Activated CD4-positive, alpha-beta T cell treated with anti-CD3 and anti-CD28 coated beads, Interleukin-2, amount 50 U/mL, for 1 hour (primary cell): ENCODE data around the gene MYLK.
"Not testable (repeated sequence)": the region's sequence is repeated elsewhere in the genome, so short reads cannot be mapped to it uniquely, and the experiment has no call there.

Source experiments
- DNase-seq: peaks from one replicate; pipeline ENCODE4 v3.0.0-alpha.2; 2020

The MYLK gene

DNA sequence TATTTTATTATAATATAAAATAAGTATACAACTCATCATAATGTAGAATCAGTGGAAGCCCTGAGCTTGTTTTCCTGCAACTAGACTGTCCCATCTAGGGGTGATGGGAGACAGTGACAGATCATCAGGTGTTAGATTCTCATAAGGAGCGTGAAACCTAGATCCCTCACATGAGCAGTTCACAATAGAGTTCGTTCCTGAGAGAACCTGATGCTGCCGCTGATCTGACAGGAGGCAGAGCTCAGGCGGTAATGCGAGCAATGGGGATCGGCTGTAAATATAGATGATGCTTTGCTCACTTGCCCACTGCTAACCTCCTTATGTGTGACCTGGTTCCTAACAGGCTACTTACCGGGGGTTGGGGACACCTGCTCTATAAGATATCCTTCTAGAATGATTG lies 272.5 kb downstream of the MYLK start:
- not testable (repeated sequence) for DNase-seq

DNA sequence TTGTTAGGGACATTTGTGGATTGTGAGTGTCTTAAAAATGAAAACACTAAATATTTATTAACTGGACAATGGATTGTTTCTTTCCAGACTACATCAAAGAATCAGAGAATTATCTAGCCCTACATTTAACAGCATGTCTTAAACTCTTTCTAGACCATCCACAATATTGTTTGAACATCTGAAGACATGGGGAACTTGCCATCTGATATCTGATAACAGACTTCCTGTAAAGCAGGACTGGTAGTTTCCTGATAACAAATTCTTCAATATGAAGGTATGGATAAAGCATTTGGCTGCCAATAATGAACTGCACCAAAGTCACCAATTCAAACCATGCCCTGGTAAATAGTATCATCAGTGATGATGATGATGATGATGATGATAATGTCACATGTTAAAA lies 273.1 kb downstream of the MYLK start:
- no peak for DNase-seq

- DNase-seq, result no peak
Observed at GRCh38 chr3:123610331-123610730, 273.8 kb downstream of the MYLK start.

- no peak for DNase-seq
Observed at GRCh38 chr3:123609063-123609462, 275.1 kb downstream of the MYLK start.

DNA sequence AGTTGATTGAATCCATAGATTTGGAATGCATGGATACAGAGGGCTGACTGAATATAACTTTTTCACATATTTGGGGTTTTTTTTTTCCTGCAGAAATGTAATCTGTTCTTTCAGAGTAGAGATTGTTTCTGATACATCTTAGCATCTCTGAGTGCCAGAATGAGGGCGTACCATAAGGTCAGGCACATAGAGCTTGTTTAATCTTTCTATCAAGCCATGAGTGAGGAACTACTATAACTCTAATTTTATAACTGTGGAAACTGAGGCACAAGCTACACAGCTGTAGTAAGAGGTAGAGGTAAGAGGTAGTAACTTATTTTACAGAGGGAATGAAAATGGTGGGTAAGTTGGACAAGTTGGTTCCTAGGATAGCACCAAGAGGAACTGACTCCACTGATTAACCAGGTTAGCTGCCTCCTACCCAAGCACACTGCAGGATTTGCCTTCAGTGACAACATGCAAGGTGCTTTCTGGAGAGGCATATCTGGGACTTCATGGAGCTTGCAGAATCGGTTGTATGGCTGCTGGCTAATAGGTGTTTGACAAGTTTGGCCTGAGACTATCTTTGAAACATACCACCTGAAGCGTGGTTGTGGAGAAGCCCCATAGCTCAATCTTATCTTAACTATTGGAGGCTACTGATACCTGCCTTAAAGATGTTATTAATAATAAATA lies 275.7 kb downstream of the MYLK start:
- no peak for DNase-seq

DNA sequence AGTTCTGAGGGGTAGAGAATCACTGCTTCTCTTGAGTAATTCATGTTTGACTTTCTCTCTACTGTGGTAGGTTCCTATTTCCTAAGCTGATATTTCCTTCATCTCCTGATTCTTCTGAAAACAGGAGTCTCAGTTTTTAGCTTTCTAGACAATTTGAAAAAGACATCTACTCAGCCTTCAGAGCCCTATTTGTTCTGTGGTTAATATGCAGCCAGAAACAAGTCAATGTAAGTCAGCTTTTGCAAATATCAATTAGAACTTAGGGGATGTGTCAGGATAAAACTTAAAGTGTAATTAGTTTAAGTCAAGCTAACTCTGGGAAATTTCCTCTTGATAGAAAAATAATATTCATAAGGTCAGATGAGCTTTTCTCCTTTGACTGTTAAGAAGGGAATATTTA lies 277.6 kb downstream of the MYLK start:
- DNase-seq, result no peak

GRCh38 chr3:123605789-123606234 lies 278.3 kb downstream of the MYLK start:
- no peak for DNase-seq

- not testable (repeated sequence) for DNase-seq
Observed at GRCh38 chr3:123603153-123603552, 281.0 kb downstream of the MYLK start.

DNA sequence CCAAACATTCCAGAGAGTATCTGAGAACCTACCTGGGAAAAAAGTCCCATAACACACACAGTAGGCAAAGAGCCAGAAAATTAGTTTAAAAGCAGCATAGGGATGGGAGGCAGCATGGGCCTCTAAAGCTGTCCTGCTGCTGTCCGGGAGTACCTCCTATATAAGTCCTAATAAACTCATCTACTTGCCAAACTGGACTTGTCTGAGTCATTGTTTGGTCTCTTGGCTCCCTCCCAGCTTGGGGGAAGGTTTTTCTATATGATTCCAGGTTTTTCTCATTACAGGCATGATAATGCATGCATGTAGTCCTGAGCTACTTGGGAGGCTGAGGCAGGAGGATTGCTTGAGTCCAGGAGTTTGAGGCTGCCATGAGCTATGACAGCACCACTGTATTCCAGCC lies 281.8 kb downstream of the MYLK start:
- no peak for DNase-seq

GRCh38 chr3:123600863-123601262 lies 283.3 kb downstream of the MYLK start:
- not testable (repeated sequence) for DNase-seq

GRCh38 chr3:123597561-123597960 lies 286.6 kb downstream of the MYLK start:
- DNase-seq, result no peak

DNA sequence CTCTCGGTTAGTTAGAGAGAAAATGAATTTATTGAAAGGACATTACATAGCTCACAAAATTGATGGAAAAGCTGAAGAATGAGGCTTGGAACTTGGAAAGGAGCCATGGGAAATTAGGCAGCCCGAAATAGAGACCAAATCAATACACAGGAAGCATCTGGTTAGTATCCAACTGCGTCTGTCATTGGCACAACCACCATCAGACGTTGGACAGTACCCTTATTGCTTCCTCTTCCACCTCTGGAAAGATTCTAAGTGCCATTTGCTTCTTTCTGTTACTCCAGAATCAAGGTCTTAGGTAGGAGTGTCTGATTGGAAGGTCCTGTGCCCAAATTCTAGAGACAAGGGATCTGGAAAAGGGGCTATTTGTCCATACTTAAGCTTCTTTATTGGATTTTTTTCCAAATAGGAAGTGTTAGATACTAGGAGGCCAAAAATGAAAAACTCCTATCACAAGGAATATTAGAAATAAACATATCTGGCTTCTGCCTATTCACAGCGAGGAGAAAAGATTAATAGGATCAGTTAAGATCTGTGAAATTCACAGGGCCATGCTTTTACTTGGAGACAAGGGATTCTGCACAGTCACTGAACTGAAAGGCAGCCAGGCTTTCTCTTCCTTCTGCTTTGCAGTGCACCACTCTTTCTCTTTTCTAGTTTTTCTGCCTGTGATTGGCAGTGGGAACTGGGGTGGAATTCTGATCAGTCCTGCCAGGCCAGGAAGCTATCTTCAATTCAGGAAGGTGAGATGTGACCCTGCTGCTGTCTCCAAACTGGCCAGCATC lies 288.5 kb downstream of the MYLK start:
- DNase-seq, result no peak

DNA sequence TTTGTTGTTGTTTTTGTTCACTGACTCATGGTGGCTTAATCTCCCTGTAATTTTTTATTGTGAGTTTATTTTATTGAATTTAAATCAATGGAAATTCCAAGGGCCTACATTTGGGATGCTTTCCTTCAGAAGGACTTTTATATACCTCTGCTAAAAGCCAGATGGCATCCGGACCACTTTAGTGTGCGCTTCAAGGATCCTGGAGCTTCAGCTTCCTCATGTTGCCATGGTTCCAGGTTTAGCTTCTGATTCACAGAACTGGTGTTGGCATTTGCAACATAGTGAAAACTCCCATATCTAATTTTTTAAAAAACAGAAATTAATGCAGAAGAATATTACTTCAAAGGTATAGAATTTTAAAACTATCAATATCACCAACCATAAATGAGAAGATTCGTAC lies 290.8 kb downstream of the MYLK start:
- DNase-seq, result no peak

DNA sequence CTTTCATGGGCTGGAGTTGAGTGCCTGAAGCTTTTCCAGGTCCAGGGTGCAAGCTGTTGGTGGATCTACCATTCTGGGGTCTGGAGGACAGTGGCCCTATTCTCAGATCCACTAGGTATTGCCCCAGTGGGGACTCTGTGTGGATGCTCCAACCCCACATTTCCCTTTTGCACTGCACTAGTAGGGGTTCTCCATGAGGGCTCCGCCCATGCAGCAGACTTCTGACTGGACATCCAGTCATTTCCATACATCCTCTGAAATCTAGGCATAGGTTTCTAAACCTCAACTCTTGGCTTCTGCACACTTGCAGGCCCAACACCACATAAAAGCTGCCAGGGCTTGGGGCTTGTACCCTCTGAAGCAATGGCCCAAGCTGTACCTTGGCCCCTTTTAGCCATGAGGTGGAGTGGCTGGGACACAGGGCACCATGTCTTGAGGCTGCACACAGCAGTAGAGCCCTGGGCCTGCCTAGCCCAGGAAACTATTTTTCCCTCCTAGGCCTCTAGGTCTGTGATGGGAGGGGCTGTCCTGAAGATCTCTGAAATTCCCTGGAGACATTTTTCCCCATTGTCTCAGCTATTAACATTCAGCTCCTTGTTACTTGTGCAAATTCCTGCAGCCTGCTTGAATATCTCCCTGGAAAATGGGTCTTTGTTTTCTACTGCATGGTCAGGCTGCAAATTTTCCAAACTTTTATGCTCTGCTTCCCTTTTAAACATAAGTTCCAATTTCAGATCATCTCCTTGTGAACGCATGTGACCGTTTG lies 293.3 kb downstream of the MYLK start:
- no peak for DNase-seq

DNA sequence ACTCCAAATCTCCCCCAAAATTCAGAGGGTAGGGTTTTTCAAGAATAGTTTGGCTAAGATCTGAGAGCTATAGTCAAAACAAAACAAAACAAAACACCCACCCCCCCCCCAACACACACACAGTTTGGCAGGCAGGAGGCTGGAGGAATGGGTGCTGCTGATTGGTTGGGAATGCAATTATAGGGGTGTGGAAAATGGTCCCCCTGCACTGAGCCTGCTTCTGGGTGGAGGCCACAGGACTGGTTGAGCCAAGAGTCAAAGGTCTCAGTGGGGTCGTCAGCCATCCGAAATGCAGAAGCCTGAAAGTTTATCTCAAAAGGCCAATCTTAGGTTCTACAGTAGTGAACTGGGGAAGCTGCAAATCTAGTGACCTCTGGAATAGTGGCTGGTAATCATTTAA lies 296.7 kb downstream of the MYLK start:
- DNase-seq, result no peak

- DNase-seq, result no peak
Observed at GRCh38 chr3:123586968-123587367, 297.2 kb downstream of the MYLK start.

- DNase-seq, result peak; percentile 14
Observed at GRCh38 chr3:123586131-123586530, 298.0 kb downstream of the MYLK start.

- DNase-seq, result peak; percentile 92
Observed at GRCh38 chr3:123584988-123585937, 298.9 kb downstream of the MYLK start, which contains the start of gene HACD2. TSS of gene HACD2 (minus strand) at chr3:123585053. CDS start at chr3:123585027, 26 bp downstream.

- no peak for DNase-seq
Observed at GRCh38 chr3:123584284-123584987, 299.7 kb downstream of the MYLK start.

- DNase-seq, result no peak
Observed at GRCh38 chr3:123583561-123583960, 300.6 kb downstream of the MYLK start.

DNA sequence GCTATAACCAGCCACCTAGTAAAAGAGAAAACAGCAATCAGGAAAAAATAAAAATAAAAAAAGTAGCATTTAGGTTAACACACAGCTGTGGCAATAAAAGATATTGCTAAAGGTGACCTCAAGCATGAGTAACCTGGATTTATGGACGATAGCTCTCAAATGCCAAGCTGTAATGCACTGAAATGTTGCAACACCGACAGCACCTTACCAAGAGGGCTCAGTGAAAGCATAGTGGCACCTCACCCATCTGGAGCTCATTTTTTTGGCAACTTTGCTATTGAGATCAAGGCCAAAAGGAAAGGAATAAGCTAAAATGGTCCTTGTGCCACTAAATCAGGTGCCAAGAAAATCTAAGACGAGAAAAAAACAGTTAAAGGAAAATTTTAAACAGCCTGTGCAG lies 301.8 kb downstream of the MYLK start:
- no peak for DNase-seq

DNA sequence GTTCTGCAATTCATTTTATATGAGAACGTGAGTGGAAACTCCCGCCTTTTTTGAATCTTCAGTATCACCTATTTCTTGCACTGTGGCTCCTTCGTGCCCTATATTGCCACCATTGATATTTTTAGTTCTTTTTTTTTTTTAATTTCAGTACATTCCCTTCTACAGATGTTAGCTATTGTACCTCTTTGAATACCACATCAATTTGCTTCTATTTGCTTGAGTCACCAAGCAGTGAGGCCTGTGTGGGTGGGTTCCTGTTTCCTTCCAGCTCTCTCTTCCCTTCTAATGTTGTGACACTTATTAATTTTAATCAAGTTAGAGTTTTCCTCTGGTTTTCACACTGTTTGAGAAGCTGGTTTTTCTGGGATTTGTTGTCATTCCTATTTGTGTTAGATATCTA lies 308.0 kb downstream of the MYLK start:
- DNase-seq, result no peak
